Upper lobe of left lung (tissue), 4 donors: Measurements from ENCODE around the gene DACT2.

Experiments
- CTCF ChIP-seq, 6 experiments: fragments of 450-650 bp in 4 of 6; fragments of 200-600 bp in 2 of 6; sonication (generic) in 2 of 6; IDR thresholded peaks; one replicate each; pipeline ENCODE4 v1.5.1; 2016 to 2019; ENCODE audit warnings: antibody characterized with exemption in 6 of 6
- EP300 ChIP-seq, 4 donors: sonication (generic); formaldehyde crosslinking; IDR thresholded peaks; one replicate each; pipeline ENCODE4 v1.5.1; 2017; ENCODE audit warnings: antibody characterized with exemption in 4 of 4, control low read depth in 2 of 4
- POLR2A ChIP-seq, 4 donors: fragments of 450-650 bp; IDR thresholded peaks; one replicate each; pipeline ENCODE4 v1.5.1; 2016 to 2017; ENCODE audit warnings: antibody characterized with exemption in 4 of 4, mild to moderate bottlenecking in 2 of 4
- POLR2AphosphoS5 ChIP-seq, 2 donors: sonication (generic); formaldehyde crosslinking; IDR thresholded peaks; one replicate each; pipeline ENCODE4 v1.5.1; 2017; ENCODE audit warnings: antibody characterized with exemption in 2 of 2

- TF ChIP-seq POLR2A (IDR thresholded peaks at IDR 0.05) (no peak), CTCF (IDR thresholded peaks at IDR 0.05) (no peak), EP300 (IDR thresholded peaks at IDR 0.05) (no peak), POLR2AphosphoS5 (IDR thresholded peaks at IDR 0.05) (no peak)
Measured at GRCh38 chr6:168311410-168312124, 8.0 kb downstream of the DACT2 start.
